GM21825 (cell line): ENCODE data around the gene COL5A1.

Source experiments
- ATAC-seq: cut with Tn5 transposase; IDR thresholded peaks from one replicate; pipeline ENCODE4 v1.9.1; 2021; ENCODE audit warnings: mild to moderate bottlenecking, moderate library complexity; ENCODE audit not compliant: unreplicated experiment

Gene COL5A1

DNA sequence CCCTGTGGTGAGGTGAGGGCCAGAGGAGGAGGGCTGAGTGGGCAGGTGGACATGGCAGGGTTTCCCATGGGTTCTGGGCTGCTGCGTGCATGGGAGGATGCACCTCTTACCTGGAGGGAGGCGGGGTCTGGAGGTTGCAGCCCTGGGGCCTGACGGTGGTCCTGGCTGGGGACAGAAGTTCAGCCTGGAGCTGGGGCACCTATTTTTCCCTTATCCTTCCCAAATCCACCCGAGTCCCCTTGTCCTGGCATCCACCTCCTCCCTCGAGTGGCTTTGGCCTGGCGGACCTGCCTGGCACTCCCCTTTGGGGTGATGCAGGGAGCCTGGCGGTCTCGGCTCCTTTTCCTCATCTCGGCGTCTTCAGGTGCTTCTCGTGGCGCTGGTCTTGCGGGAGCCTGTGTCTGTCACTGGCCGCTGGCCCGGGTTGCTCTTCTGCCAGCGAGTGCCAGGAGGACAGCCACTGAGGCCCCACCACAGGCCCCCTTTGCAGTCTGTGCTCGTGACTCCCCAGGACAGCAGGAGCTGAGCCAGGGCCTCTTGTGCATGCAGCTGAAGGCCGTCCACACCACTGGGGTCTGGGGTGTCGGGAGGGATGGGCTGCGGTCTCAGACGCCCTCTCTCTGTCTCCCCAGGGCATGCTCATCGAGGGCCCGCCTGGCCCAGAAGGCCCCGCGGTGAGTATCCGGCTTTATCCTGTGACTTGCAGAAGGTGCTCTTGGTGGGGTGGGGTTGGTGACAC lies 96.4 kb downstream of the COL5A1 start:
- ATAC-seq = no peak

DNA sequence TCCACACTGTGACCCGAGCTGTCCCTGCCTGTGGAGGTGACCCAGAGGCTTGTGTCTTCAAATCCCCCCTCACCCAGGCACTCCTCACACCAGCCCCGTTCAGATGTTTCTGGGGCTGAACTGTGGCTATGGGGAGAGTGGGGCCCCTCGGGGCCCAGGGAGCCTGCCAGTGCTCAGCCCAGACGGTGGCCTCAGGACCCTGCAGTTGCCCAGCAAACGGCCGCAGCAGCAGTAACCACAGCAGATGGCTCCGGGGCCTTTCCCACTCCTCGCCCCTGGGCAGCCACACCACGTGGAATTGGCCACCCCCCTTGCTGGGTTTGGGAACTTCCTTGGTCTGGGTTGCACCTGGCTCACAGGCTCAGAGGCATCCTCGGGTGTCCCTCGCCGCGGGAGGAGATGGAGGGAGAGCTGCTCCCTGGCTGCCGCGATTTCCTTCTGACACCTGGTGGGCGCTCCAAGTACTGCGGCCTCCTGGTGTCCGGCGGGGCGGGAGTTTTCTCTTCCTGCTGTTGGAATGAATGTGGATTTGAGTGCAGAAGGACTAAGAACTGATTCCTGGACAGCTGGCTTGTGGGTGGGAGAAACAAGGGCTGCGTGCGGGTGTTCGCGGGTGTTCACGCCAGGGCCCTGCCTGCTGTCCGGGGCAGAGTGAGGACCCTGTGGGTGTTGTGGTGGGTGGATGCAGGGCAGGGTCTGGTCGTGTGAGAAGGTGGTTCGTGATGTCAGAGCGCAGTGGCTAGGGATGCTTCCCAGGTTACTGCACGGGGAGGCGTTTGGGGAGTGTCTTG lies 97.5 kb downstream of the COL5A1 start:
- ATAC-seq = no peak

- no peak for ATAC-seq
Measured at GRCh38 chr9:134739660-134739968, 98.0 kb downstream of the COL5A1 start.

DNA sequence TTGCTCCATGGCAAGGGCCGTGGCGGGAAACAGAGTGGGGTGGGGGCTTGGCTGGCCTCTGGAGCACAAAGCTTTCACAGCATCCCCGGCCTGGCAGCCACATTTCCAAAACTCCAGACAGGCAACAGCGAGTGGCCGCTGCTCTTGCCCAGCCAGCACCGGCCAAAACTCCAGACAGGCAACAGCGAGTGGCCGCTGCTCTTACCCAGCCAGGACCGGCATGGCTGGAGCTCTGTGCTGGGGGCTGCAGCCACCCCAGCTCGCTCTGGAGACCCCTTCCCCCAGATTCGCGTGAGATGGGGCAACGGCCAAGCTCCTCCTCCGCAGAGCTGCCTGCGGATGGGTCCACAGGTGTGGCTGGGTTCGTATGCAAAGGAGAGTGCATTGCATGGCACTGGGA lies 98.5 kb downstream of the COL5A1 start:
- ATAC-seq = no peak

DNA sequence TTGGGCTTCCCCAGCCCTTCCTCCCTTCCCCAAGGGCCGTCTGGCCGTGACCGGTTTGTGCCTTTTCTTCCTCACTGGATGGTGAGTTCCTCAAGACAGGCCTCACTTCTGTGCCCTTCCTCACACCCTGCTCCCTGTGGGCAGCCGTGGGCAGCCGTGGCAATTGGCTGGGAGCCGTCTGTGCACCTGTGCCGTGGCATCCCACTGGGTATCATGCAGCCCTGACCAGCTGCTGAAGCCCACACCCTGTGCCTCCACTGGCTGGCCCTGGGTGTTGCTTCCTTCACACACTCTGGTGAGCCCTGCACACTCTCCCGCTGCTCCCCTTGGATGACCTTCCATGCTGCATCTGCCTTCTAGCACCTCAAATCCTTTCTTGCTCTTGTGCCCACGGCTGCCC lies 100.2 kb downstream of the COL5A1 start:
- ATAC-seq = no peak

GRCh38 chr9:134742822-134743535 lies 101.4 kb downstream of the COL5A1 start:
- ATAC-seq = no peak

DNA sequence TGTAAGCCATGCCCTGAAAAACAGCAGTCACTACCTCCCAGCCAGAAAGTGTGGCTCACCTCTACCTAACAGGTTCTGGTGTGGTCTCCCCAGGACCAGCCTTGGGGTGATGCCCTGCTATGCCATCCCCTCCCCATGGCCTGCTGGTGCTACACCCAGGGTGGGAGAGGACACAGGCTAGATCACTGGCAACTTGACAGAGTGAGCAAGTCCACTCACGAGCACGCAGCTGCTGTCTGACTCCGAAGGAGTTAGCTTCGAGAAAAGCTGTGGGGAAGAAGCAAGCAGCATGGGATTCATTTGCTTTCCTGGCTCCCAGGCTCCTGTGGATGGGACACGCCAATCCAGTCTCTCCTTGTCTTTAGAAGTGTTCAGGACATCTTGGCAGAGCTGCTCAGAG lies 102.2 kb downstream of the COL5A1 start:
- no peak for ATAC-seq

DNA sequence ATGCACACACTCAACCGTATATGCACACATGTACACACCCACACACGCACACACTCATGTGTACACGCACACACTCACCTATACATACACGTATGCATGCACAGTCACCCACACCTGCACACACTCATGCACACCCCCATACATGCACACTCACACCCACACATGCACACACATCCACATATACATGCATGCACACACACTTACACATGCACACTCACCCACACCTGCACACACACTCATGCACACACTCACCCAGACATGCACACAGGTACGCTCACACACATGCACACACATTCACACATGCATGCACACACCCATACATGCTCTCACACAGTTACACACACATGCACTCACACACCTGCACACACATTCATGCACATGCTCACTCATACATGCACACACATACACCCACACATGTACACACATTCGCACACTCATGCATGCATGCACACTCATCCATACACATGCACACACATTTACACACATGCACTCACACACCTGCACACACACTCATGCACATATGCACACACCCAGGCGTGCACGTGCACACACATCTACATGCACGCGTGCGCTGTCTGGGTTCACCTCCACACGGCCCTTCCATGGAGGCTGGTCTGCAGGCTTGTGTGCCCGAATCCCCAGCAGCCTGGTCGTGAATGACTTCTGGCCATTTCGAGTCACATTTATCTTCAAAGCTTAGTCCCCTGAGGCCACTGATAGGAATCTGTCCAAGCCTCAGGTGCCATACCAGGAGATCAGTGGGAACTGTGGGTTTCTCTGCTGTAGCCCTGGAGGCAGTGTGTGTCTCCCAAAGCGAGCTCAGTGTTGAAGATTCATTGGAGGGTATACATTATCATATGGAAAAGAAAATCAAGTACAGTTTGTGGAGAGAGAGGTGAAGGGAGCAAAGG lies 103.0 kb downstream of the COL5A1 start:
- no peak for ATAC-seq

DNA sequence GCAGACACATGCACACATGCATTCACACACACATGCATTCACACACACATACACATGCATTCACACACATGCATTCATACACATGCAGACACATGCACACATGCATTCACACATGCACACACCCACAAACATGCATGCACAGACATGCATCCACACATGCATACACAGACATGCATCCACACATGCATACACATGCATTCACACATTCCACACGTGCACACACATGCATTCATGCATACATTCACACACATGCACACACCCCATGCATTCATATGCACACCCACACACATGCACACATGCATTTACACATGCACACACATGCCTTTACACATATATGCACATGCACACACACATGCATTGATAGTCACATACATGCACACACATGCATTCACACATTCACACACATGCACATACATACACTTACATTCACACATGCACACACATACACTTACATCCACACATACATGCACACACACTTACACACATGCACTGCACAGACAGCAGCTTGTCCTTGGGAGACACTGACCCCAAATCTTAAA lies 106.4 kb downstream of the COL5A1 start:
- no peak for ATAC-seq

- ATAC-seq = no peak
Measured at GRCh38 chr9:134748591-134748990, 107.0 kb downstream of the COL5A1 start.

DNA sequence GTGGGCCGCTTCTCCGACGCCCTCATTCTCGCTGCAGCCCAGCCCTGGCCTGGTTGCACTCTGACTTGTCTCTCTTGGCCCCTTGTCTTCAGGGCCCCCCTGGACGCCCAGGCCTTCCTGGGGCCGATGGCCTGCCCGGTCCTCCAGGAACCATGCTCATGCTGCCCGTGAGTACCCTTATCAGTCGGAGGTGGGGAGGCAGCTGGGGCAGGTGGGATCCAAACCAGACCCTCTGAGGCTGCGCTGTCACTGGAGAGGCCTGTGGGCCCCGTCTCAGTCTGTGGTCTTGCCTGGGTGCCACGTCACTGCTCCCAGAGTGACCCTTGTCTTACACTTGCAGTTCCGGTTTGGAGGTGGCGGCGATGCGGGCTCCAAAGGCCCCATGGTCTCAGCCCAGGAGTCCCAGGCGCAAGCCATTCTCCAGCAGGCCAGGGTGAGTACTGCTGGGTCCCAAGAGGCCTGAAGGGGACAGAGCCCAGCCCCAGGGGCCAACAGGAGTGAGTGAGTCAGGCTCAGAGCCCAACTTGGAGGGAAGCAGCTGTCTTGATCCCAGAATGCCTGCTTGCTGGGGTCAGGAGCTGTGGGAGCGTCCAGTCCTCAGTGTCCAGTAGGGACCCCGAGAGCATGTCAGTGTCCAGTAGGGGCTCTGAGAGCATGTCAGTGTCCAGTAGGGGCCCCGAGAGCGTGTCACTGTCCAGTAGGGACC lies 109.0 kb downstream of the COL5A1 start:
- no peak for ATAC-seq

- no peak for ATAC-seq
Measured at GRCh38 chr9:134751622-134752021, 110.0 kb downstream of the COL5A1 start.

- ATAC-seq = no peak
Measured at GRCh38 chr9:134752471-134753168, 111.0 kb downstream of the COL5A1 start.

GRCh38 chr9:134753191-134753590 lies 111.6 kb downstream of the COL5A1 start:
- no peak for ATAC-seq

DNA sequence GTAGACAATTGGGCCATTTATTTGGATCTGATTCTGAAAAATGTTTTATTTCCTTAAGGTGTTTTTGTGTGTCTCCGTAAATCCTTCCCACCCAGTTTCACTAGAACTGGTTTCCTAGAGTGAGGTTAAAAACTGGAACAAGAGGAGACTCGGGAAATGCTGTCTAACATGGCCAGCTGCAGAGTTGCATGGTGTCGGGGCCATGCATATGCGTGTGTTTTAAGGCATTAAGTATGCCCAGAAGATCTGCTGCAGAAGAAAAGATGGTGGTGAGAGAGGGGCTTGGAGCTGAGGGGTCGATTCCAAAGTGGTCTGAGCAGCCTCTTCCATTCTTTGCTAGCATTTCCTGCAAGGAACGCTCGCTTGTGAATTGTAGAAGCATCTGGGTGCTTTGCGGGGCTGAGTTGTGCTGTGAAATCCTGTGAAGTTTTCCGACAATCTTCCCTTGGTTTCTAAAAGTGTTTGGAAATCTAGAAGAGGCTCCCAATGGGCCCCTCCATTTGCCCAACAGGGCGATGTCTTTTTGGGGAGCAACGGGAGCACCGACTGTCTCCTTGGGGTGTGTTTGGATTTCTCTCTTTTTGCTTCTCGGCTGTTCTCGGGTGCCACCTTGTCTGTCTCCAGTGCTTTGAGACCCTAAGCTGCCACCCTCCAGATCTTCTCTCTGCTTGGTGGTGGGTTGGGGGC lies 113.8 kb downstream of the COL5A1 start:
- no peak for ATAC-seq

DNA sequence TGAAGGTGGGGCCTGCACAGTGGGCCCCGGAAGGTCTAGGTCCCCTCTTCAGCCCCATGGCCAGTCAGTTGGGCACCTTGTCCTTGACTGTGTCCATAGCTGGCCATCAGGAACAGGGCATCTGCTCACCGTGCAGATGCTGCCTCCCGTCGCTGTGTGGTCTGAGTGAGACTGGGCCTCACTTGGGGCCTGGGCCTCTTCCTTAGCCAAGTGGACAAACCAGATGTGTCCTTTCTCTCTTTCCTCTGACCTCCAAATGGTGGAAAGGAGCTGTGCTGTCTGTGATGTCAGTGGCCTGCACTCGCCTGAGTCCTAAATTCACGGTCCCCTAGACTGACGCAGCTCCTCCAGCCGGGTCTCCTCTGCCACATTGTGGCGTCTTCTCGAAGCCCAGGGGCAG lies 114.5 kb downstream of the COL5A1 start:
- no peak for ATAC-seq

- no peak for ATAC-seq
Measured at GRCh38 chr9:134757216-134757975, 115.8 kb downstream of the COL5A1 start.

GRCh38 chr9:134758949-134759607 lies 117.5 kb downstream of the COL5A1 start:
- no peak for ATAC-seq
